Kidney (tissue), 14 donors: ENCODE data around the gene PKNOX2. TPM values are rescaled to one million over a fixed set of nuclear protein-coding genes. Genes with fewer than 3 reads are reported as not detected.

Source experiments
- DNase-seq, 5 donors: peaks; one replicate each; pipeline ENCODE4 v3.0.0-alpha.2; 2013 to 2020
- FAIRE-seq: peaks from 2 replicates; lab custom pipeline; 2012; peaks lifted over from hg19 to GRCh38; lab: Jason Lieb, UNC
- H3K27ac ChIP-seq, 2 donors: one replicate each; pipeline ENCODE4 v1.7.0; 2013; ENCODE audit warnings: low read depth in 2 of 2, low read length in 2 of 2, inconsistent platforms in 1 of 2
- H3K27me3 ChIP-seq: one replicate; pipeline ENCODE4 v1.7.1; 2013; ENCODE audit warnings: low read length, inconsistent platforms; ENCODE audit not compliant: control insufficient read depth, insufficient read depth
- H3K36me3 ChIP-seq, 3 donors: one replicate each; pipeline versions ENCODE4 v1.7.0 to v1.7.1; 2013; ENCODE audit warnings: low read length in 3 of 3, control low read depth in 1 of 3, inconsistent platforms in 1 of 3; ENCODE audit not compliant: insufficient read depth in 3 of 3, control insufficient read depth in 2 of 3
- H3K4me1 ChIP-seq, 3 donors: one replicate each; pipeline versions ENCODE4 v1.7.0 to v1.7.1; 2013; ENCODE audit warnings: low read length in 3 of 3, inconsistent platforms in 1 of 3, low read depth in 1 of 3; ENCODE audit not compliant: control insufficient read depth in 2 of 3, insufficient read depth in 2 of 3
- H3K4me3 ChIP-seq, 3 donors: one replicate each; pipeline versions ENCODE4 v1.7.0 to v1.8.1; 2013; ENCODE audit warnings: low read length in 3 of 3, control low read depth in 1 of 3, inconsistent platforms in 1 of 3
- H3K9ac ChIP-seq, 3 donors: one replicate each; pipeline versions ENCODE4 v1.7.0 to v1.7.1; 2013; ENCODE audit warnings: low read length in 3 of 3, control low read depth in 1 of 3, inconsistent platforms in 1 of 3
- H3K9me3 ChIP-seq, 3 donors: one replicate each; pipeline versions ENCODE4 v1.7.0 to v1.7.1; 2013; ENCODE audit warnings: low read length in 3 of 3, control low read depth in 1 of 3, inconsistent platforms in 1 of 3; ENCODE audit not compliant: control insufficient read depth in 2 of 3, insufficient read depth in 1 of 3
- CTCF ChIP-seq: IDR thresholded peaks from 3 replicates; pipeline ENCODE4 v1.5.1; 2012; ENCODE audit warnings: mild to moderate bottlenecking, moderate library complexity, borderline replicate concordance; ENCODE audit not compliant: insufficient read depth; ENCODE audit errors: extremely low read depth
- intact Hi-C: fragments of 100-400 bp; cut with DNase I; formaldehyde crosslinking; loops from one replicate; pipeline ENCODE4 v1.11.1; 2022
- polyA plus RNA-seq: library from polyadenylated mRNA; stranded (reverse); fragments of 350-450 nt; fragmentation: Illumina TruSeq; extraction: RNeasy Lipid Tissue Mini Kit (QIAGEN cat#74804); gene quantifications from one replicate; pipeline ENCODE4 v1.2.3, GENCODE V29; 2014; ENCODE audit warnings: low read depth, low replicate concordance; ENCODE audit not compliant: insufficient read depth
- total RNA-seq: library from RNA; stranded (reverse); fragmentation: NEBNext Ultra II Directional; extraction: Animal tissue kit (Norgen Biotek cat#: 25700); gene quantifications from one replicate; pipeline ENCODE4 v1.2.1, GENCODE V29; 2021
- donor health status: control.
- donor health status: control.
- donor health status: control.
- donor health status: control.
- donor health status: control.
- donor health status: DM: yes; HTN: yes; CAD: no.
- donor health status: Normal renal cell carcinoma (clear cell type).

PKNOX2 gene
- total and polyA plus RNA-seq, 2 donors from 2014 or later = 1.5 to 6.0 TPM

GRCh38 chr11:125138966-125139365 lies 25.6 kb upstream of the PKNOX2 start:
- Histone ChIP-seq H3K9ac (no peak overlapping the region), H3K36me3 (no peaks in the 10 kb centered on the region), H3K4me3 (no peak overlapping the region), H3K4me1 (no peaks in the 10 kb centered on the region), H3K9me3 (no peaks in the 10 kb centered on the region), H3K27ac (no peak overlapping the region), H3K27me3 (no peaks in the 10 kb centered on the region)
- no peak for DNase-seq
- no peak for FAIRE-seq
- intact Hi-C loops = no loop called here
- TF ChIP-seq CTCF = no peak

- TF ChIP-seq CTCF = no peak
- DNase-seq = no peak
These were observed 24.8 kb upstream of the PKNOX2 start for GRCh38 chr11:125139778-125140177.

GRCh38 chr11:125140233-125140632 lies 24.3 kb upstream of the PKNOX2 start:
- Histone ChIP-seq H3K36me3 (no peaks in the 10 kb centered on the region), H3K9me3 (no peaks in the 10 kb centered on the region), H3K27ac (no peak overlapping the region), H3K9ac (no peak overlapping the region), H3K27me3 (no peaks in the 10 kb centered on the region), H3K4me1 (no peaks in the 10 kb centered on the region), H3K4me3 (no peak overlapping the region)
- no peak for TF ChIP-seq CTCF
- FAIRE-seq (no peak), DNase-seq (peak in 4 of 5 donors; percentile 46 to 77 (median 53))
- intact Hi-C loops = loop anchor here (10.0 kb wide), 1 partner anchor 175 kb away; no protein-coding TSS in a partner anchor

More at GRCh38 chr11:125139778-125140177, 24.8 kb upstream of the PKNOX2 start:
- no peak for FAIRE-seq
- H3K4me3 ChIP-seq = no peak overlapping the region
- intact Hi-C loops = loop anchor here (10.0 kb wide), 1 partner anchor 175 kb away; no protein-coding TSS in a partner anchor
- H3K27me3 ChIP-seq = no peaks in the 10 kb centered on the region
- no peaks in the 10 kb centered on the region for H3K9me3 ChIP-seq
- H3K36me3 ChIP-seq = no peaks in the 10 kb centered on the region
- no peak overlapping the region for H3K27ac ChIP-seq
- no peak overlapping the region for H3K9ac ChIP-seq
- no peaks in the 10 kb centered on the region for H3K4me1 ChIP-seq

GRCh38 chr11:125141178-125141577 lies 23.4 kb upstream of the PKNOX2 start:
- Histone ChIP-seq H3K4me1 (no peaks in the 10 kb centered on the region), H3K9me3 (no peaks in the 10 kb centered on the region), H3K27me3 (no peaks in the 10 kb centered on the region), H3K27ac (no peak overlapping the region), H3K36me3 (no peaks in the 10 kb centered on the region), H3K9ac (no peak overlapping the region), H3K4me3 (no peak overlapping the region)
- intact Hi-C loops = loop anchor here (10.0 kb wide), 1 partner anchor 176 kb away; no protein-coding TSS in a partner anchor
- TF ChIP-seq CTCF = no peak
- DNase-seq = no peak
- FAIRE-seq = no peak
